Esophagus squamous epithelium (tissue), 5 donors: ENCODE measurements around the gene NECTIN1. TPM values are rescaled to one million over a fixed set of nuclear protein-coding genes. Genes with fewer than 3 reads are reported as not detected.

Experiments
- DNase-seq: peaks from one replicate; lab custom pipeline; 2025; lab: John Stamatoyannopoulos, UW
- H3K27ac ChIP-seq, 4 donors: fragments of 200-600 bp; sonication (generic); one replicate each; pipeline ENCODE4 v1.5.1; 2016 to 2019; ENCODE audit warnings: mild to moderate bottlenecking in 1 of 4
- H3K27me3 ChIP-seq, 4 donors: fragments of 200-600 bp; sonication (generic); 1 replicate in 3 of 4; 2 replicates in 1 of 4; pipeline versions ENCODE4 v1.5.1 to v1.6.0; 2017 to 2021; ENCODE audit warnings: antibody characterized with exemption in 1 of 4
- H3K36me3 ChIP-seq, 3 donors: fragments of 200-600 bp; sonication (generic); one replicate each; pipeline ENCODE4 v1.5.1; 2016 to 2019
- H3K4me1 ChIP-seq, 3 donors: fragments of 200-600 bp; sonication (generic); one replicate each; pipeline ENCODE4 v1.5.1; 2017 to 2019
- H3K4me3 ChIP-seq, 4 donors: fragments of 200-600 bp; sonication (generic); 1 replicate in 3 of 4; 2 replicates in 1 of 4; pipeline ENCODE4 v1.5.1; 2016 to 2019; ENCODE audit warnings: mild to moderate bottlenecking in 2 of 4, moderate library complexity in 1 of 4
- H3K9me3 ChIP-seq, 3 donors: fragments of 200-600 bp; sonication (generic); one replicate each; pipeline ENCODE4 v1.5.1; 2016 to 2019
- POLR2A ChIP-seq, 4 donors: fragments of 450-650 bp; IDR thresholded peaks; one replicate each; pipeline ENCODE4 v1.6.1; 2017; ENCODE audit warnings: antibody characterized with exemption in 4 of 4, mild to moderate bottlenecking in 4 of 4, moderate library complexity in 3 of 4
- WGBS, 2 donors: methylation state at CpG; one replicate each; pipeline ENCODE4 v1.1.5; 2018; 5-methylcytosine and 5-hydroxymethylcytosine counted together
- intact Hi-C: fragments of 100-400 bp; cut with DNase I; formaldehyde crosslinking; loops from one replicate; pipeline ENCODE4 v1.15.0; 2022
- total RNA-seq, 4 donors: library from RNA; depleted of rRNA; stranded (reverse); fragments of >200 nt; gene quantifications; one replicate each; pipeline ENCODE4 v1.1.0, GENCODE V29; 2016
- TF ChIP-seq, protein P1 (sequence below), 6 experiments: fragments of 450-650 bp in 4 of 6; fragments of 200-600 bp in 2 of 6; sonication (generic) in 2 of 6; IDR thresholded peaks; one replicate each; pipeline ENCODE4 v1.5.1; 2016 to 2019; ENCODE audit warnings: antibody characterized with exemption in 6 of 6, mild to moderate bottlenecking in 4 of 6, moderate library complexity in 4 of 6
- donor health status: DM: yes; HTN: yes; CAD: no.

The NECTIN1 gene
- total RNA-seq, 4 donors from 2014 or later = 72.5 to 163 (median 117) TPM

DNA sequence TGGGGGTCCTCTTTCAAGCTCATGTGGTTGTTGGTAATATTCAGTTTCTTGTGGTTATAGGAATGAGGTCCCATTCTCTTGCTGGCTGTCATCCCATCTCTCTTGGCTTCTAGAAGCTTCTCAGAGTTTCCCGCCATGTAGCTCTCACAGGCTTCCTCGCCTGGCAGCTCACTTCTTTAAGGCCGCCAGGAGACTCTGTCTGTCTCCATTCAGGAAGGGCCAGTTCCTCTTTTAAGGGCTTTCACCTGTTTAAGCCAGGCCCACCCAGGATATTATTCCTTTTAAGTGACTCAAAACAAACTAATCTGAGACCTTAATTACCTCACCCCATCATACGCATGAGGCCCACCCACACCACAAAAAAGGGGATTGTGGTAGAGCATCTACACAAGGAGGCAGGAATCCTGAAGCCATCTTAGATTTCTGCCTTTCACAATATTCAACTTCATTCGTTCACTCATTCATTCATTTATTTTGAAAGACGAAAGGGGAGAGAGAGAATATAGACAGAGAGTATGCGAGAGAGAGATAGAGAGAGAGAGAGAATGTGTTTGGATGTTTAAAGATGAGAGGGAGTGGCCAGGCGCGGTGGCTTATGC is 42.3 kb upstream of the NECTIN1 start:
- intact Hi-C loops = no loop called here
- WGBS, 2 donors = 81 to 88% methylated on average over 8 to 9 of the region's 9 CpGs
- Histone ChIP-seq H3K36me3 (no peaks in the 10 kb centered on the region), H3K9me3 (no peaks in the 10 kb centered on the region), H3K27ac (no peak overlapping the region), H3K27me3 (peaks cover 0 to 47% (median 0%) of the 10 kb centered on the region in 4 donors), H3K4me1 (no peaks in the 10 kb centered on the region), H3K4me3 (no peak overlapping the region)
- no peak for DNase-seq
- TF ChIP-seq, protein P1, sequence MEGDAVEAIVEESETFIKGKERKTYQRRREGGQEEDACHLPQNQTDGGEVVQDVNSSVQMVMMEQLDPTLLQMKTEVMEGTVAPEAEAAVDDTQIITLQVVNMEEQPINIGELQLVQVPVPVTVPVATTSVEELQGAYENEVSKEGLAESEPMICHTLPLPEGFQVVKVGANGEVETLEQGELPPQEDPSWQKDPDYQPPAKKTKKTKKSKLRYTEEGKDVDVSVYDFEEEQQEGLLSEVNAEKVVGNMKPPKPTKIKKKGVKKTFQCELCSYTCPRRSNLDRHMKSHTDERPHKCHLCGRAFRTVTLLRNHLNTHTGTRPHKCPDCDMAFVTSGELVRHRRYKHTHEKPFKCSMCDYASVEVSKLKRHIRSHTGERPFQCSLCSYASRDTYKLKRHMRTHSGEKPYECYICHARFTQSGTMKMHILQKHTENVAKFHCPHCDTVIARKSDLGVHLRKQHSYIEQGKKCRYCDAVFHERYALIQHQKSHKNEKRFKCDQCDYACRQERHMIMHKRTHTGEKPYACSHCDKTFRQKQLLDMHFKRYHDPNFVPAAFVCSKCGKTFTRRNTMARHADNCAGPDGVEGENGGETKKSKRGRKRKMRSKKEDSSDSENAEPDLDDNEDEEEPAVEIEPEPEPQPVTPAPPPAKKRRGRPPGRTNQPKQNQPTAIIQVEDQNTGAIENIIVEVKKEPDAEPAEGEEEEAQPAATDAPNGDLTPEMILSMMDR (IDR thresholded peaks at IDR 0.05) = no peak
- no peak for TF ChIP-seq POLR2A (IDR thresholded peaks at IDR 0.05)

DNA sequence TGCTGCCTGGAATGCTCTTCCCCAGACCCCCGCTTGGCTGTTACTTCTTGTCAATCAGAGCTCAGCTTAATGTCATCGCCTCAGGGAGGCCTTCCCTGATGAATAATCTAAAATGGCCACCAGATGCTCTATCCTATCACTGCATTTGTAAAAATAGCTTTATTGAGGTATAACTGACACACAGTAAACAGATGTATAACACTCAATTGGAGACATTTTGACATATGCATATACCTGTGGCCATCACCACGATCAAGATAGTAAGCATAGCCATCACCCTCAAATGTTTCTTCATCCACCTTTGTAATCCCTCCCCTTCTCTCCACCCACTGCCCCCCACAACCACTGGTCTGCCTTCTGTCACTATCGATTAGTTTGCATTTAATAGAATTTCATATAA is 36.6 kb upstream of the NECTIN1 start:
- no peak overlapping the region for H3K4me3 ChIP-seq
- no peak for DNase-seq
- H3K27me3 ChIP-seq = peaks cover 0 to 45% (median 0%) of the 10 kb centered on the region in 4 donors
- no peak for TF ChIP-seq POLR2A (IDR thresholded peaks at IDR 0.05)
- TF ChIP-seq, protein P1 (IDR thresholded peaks at IDR 0.05) = no peak
- H3K36me3 ChIP-seq = no peaks in the 10 kb centered on the region
- intact Hi-C loops = no loop called here
- WGBS, 2 donors = 64 to 78% methylated on average over 4 of the region's 4 CpGs
- no peak overlapping the region for H3K27ac ChIP-seq
- H3K9me3 ChIP-seq = no peaks in the 10 kb centered on the region
- peaks cover 0 to 7% (median 0%) of the 10 kb centered on the region in 3 donors for H3K4me1 ChIP-seq

DNA sequence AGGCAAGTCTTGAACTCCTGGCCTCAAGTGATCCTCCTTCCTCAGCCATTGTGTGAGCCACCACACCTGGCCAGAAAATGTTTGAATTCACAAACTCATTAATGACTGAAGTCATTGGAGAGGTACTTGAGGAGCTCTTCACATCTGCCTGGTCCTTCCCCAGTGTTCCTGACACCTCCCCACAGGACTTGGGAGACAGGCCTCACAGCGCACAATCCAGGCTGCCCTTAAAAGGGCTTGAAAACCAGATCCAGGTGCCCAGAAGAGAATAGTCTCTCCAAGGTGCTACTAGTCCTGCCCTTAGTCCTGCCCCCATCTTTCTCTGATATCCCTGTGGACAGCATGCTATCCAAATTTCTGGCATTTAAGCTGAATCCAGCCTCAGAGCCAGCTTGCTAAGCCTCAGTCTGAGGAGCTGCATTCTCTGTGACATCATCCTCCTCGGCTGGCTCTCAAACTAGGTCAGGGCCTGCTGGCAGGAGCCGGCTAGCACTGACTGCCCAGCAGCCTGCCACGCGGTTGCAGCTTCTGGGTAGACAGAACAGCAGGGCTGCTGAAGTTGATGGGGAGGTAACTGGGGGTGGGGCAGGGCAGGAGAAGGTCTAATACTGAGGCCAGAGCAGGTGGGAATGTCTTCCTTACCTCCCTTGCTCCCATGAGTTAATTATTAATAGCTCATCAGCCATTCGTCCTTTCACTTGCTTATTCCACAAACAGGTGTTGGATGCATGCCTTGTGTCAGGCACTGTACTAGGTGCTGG is 35.3 kb upstream of the NECTIN1 start:
- H3K36me3 ChIP-seq = no peaks in the 10 kb centered on the region
- intact Hi-C loops = no loop called here
- WGBS, 2 donors = 46 to 77% methylated on average over 2 to 6 of the region's 6 CpGs
- no peak for DNase-seq
- no peak for TF ChIP-seq POLR2A (IDR thresholded peaks at IDR 0.05)
- TF ChIP-seq, protein P1 (IDR thresholded peaks at IDR 0.05) = no peak
- H3K9me3 ChIP-seq = no peaks in the 10 kb centered on the region
- H3K27ac ChIP-seq = peak overlapping the region in 1 of 4 donors; percentile 18
- H3K4me3 ChIP-seq = no peak overlapping the region
- peaks cover 0 to 32% (median 0%) of the 10 kb centered on the region in 4 donors for H3K27me3 ChIP-seq
- H3K4me1 ChIP-seq = peaks cover 0 to 18% (median 3%) of the 10 kb centered on the region in 3 donors

DNA sequence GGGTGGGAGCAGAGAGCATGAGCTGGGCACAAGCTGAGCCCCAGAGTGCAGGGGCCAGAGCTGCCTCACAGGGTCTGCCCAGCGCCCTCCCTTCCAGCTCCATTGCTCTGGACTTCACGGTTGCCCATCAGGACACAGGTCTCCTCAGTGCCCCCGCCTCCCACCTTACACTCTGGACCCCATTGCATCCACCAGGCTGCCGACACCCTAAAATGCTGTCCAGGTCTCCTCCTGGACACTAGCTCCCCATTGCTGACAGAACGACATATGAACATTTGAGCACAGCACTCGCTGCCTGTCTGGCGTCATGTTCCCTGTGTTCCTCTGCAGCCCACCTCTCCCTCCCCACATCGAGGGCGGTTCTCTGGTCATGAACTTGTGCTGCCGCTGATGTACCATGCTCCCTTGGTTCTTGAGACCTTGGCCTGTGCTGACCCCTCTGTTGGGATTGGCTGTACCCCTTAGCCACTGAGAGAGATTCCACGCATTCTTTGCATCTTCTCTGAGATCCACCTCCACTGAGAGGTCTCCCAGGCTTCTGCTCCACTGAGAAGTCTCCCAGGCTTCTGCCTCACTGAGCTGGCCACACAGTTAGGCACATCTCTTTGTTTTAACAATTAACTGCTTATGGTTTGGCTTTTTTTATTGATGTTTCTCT is 34.2 kb upstream of the NECTIN1 start:
- no peak overlapping the region for H3K27ac ChIP-seq
- H3K4me1 ChIP-seq = peaks cover 0 to 23% (median 6%) of the 10 kb centered on the region in 3 donors
- intact Hi-C loops = no loop called here
- TF ChIP-seq POLR2A (IDR thresholded peaks at IDR 0.05) = no peak
- TF ChIP-seq, protein P1 (IDR thresholded peaks at IDR 0.05) = no peak
- peaks cover 0 to 28% (median 0%) of the 10 kb centered on the region in 4 donors for H3K27me3 ChIP-seq
- WGBS, 2 donors = 71 to 89% methylated on average over 8 to 11 of the region's 11 CpGs
- no peak overlapping the region for H3K4me3 ChIP-seq
- no peaks in the 10 kb centered on the region for H3K9me3 ChIP-seq
- H3K36me3 ChIP-seq = no peaks in the 10 kb centered on the region
- DNase-seq = no peak
